Gastroesophageal sphincter (tissue), 4 donors: Measurements from ENCODE around the gene NUDT4B. TPM values are rescaled to one million over a fixed set of nuclear protein-coding genes. Genes with fewer than 3 reads are reported as not detected.
"Not testable (repeated sequence)": the region's sequence is repeated elsewhere in the genome, so short reads cannot be mapped to it uniquely, and the experiment has no call there.

Source experiments
- ATAC-seq: fragments of 150-250 bp; one replicate; pipeline ENCODE4 v1.9.1; 2016; ENCODE audit warnings: mild to moderate bottlenecking, moderate library complexity
- H3K27ac ChIP-seq, 4 donors: fragments of 200-600 bp; sonication (generic) in 3 of 4; 1 replicate in 3 of 4; 2 replicates in 1 of 4; pipeline ENCODE4 v1.5.1; 2016 to 2019
- H3K27me3 ChIP-seq: fragments of 200-600 bp; sonication (generic); one replicate; pipeline ENCODE4 v1.5.1; 2019
- H3K36me3 ChIP-seq, 2 donors: fragments of 200-600 bp; sonication (generic); one replicate each; pipeline ENCODE4 v1.5.1; 2019; ENCODE audit warnings: control low read depth in 1 of 2
- H3K4me1 ChIP-seq, 3 donors: fragments of 200-600 bp; sonication (generic); 1 replicate in 2 of 3; 2 replicates in 1 of 3; pipeline ENCODE4 v1.5.1; 2016 to 2019; ENCODE audit warnings: control low read depth in 2 of 3
- H3K4me3 ChIP-seq, 2 donors: fragments of 200-600 bp; sonication (generic); one replicate each; pipeline ENCODE4 v1.5.1; 2019; ENCODE audit warnings: mild to moderate bottlenecking in 1 of 2, moderate library complexity in 1 of 2
- H3K9me3 ChIP-seq, 3 donors: fragments of 200-600 bp; sonication (generic); one replicate each; pipeline ENCODE4 v1.5.1; 2017 to 2019; ENCODE audit warnings: control low read depth in 2 of 3
- WGBS, 2 donors: methylation state at CpG; one replicate each; pipeline ENCODE4 v1.1.5; 2018; ENCODE audit warnings: low coverage in 1 of 2; 5-methylcytosine and 5-hydroxymethylcytosine counted together
- small RNA-seq, 4 donors: library from RNA; depleted of rRNA; stranded (forward); fragments of <200 nt; gene quantifications; one replicate each; pipeline ENCODE3, GENCODE V24; 2016
- total RNA-seq, 4 donors: library from RNA; depleted of rRNA; stranded (reverse); fragments of >200 nt; gene quantifications; one replicate each; pipeline ENCODE4 v1.1.0, GENCODE V29; 2016

Gene NUDT4B
- total RNA-seq, 4 donors from 2014 or later, result 55.8 to 73.1 (median 64.6) TPM

GRCh38 chr1:148793762-148794332 is 45.3 kb downstream of the NUDT4B start:
- no CpG with 5 or more reads among the region's 4 CpGs for WGBS, 2 donors

More at GRCh38 chr1:148793762-148794332, 45.3 kb downstream of the NUDT4B start:
- ATAC-seq, H3K4me3 ChIP-seq, H3K4me1 ChIP-seq, H3K27me3 ChIP-seq, H3K36me3 ChIP-seq, H3K27ac ChIP-seq, H3K9me3 ChIP-seq: not testable (repeated sequence)

Small RNA genes within 50 kb of the gene (small RNA-seq; reads per million reads assigned to genes)
- gene RNU6-1171P, result 0 reads per million in 4 donors

Other genes with a start within 250 kb of the NUDT4B start
- gene NBPF14, start 152.8 kb upstream of the NUDT4B start, total RNA-seq, result 10 to 100 TPM; 17.8 to 54.0 (median 21.0) TPM
- 100 to 1,000 TPM; 170 to 293 (median 218) TPM for gene PDE4DIP, start 95.7 kb downstream of the NUDT4B start, total RNA-seq